Dermis blood vessel endothelial cell (primary cell): ENCODE measurements around the gene HDAC6. TPM values are rescaled to one million over a fixed set of nuclear protein-coding genes. Genes with fewer than 3 reads are reported as not detected.
A peak's percentile ranks its signal among the peaks of the same experiment; 100 is the strongest.

ENCODE experiments used
- DNase-seq: peaks from one replicate; pipeline ENCODE4 v3.0.0; 2010
- total RNA-seq: library from RNA; depleted of rRNA; stranded (reverse); fragments of >200 nt; gene quantifications from 2 replicates; pipeline ENCODE4 v1.2.3, GENCODE V29; 2014

The HDAC6 gene
- total RNA-seq: 37.3 and 42.8 TPM in 2 replicates

DNA sequence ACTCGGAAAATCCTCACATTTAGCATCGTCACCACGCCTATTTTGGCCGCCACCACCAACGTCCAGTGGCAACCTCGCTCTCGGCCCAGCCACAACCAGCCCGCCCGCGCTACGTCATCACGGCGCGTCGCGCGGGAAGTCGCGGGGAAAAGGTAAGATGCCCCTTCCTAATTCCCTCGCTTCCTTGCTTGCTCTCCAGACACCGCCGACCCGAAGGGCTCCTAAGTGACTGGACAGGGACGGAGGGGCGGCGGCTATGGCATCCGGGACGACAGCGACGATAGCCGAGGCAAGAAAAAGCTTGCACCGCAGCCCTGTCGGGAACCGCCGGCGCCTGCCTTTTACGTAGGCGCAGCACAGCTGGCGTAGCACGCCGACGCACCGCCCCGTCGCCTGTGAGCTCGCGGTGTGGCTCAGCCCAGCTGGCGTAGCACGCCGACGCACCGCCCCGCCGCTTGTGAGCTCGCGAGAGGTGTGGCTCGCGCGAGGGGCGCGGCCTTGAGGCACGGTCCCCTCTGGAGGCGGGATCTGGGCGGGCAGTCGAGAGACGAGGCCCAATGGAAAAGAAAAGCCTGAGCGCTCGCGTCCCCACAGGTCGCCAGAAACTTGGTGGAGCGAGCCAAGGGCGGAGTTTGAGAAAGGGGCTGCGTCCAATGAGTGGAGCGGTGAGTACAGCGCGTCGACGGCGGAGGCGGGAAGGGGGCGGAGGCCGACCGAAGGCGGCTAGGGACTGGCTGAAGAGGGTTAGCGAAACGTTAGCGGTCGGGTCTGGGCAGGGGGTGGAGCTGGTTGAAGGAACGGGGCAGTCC lies at the start of gene HDAC6:
HDAC6 (plus strand) TSS at position 788 of the 809 bp plus-strand sequence. CDS start 626 bp downstream, outside the sequence.
- DNase-seq: peak; percentile 98

DNA sequence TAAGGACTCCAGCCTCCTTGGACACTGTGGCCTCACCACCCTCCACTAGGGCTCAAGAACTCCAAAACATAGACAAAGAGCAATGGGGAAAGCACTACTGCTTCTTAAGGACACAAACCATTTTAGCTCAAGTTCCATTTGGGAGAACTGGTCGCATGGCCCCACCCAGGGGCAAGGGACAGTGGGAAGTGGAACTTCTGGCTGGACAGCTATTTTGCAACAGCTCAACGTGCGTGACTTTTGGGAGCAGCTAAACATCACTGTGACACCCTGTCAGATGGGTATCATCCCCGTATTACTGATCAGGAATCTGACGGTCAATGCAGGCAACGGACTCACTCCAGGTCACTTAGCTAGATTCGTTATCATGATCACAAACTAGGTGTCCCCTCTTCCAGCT lies 49.4 kb upstream of the HDAC6 start:
- no peak for DNase-seq

DNA sequence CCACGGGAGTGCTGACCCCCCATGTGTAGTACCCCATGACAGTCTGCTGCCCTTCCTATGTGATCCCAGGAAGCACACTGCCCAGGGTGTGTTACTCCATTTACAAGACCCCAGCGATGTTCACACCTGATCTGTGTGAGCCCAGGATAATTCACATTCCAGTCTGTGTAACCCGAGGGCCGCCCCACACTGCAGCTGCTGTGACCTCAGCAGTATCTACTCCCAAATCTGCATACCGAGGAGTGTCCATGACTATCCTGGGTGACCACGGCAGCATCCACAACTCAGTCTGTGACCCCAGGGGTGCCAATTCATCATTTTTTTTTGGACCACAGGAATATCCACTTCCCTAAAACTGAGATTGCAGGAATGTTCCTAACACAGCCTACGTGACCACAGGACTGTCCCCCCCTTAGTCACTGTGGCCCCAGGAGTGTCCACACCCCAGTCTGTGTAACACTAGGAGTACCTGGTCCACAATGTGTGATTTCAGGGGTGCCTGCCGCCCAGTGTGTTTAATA lies 48.1 kb upstream of the HDAC6 start:
- DNase-seq: no peak

DNA sequence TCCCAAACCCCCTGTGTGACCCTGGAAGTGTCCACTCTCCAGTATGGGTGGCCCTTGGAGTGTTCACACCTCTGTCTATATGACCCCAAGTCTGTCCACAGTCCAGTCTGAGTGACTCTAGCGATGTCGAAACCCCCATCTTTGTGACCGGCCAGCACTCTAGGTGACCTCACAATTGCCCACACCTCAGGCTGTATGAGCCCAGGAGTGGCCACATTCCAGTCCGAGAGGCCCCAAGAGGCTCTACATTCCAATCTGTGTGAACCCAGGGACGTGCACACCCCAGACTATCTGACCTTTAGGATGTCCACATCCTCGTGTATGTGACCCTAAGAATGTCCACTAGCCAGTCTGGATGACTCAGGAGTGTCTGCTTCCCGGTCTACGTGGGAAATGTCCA lies 47.6 kb upstream of the HDAC6 start:
- DNase-seq: no peak

DNA sequence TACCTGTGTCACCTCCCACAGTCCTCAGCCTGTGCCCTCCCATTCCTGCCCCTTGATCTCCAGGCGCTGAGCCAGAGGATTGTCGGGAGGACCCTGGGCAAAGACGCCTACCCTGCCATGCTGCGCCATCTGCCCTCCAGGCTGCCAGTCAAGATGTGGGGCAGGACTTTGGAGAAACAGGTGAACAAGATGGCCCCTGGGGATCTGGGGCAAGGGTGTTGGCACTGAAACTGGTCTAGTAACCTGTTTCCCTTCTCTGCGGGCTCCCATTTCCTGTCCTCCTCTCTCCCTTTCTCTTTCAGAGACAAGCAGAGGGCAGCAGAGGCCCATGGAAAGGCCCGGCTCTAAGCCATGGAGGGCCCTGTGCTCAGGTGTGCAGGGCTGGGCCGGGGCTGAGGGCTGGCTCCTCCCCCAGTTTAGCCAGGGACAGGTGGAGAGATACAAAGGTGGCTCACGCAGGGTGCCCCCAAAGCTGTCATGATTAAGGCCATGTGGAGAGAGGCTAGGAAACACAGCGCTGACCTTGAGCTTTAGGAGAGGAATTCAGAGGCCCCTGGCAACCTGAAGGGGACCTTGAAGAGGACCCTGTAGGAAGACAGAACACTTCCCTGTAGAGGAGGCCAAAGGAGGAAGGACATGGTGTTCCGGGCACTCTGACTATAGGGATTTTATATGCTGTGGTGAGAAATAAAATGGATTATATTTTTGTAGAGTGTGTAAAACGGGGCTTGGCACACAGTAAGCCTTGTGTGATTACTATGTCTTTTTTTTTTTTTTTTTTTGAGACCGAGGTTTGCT lies 40.0 kb upstream of the HDAC6 start, which contains the start of gene GLOD5:
GLOD5 (plus strand) TSS at position 74 of the 798 bp plus-strand sequence; CDS start at position 118, 44 bp downstream.
- peak; percentile 2 for DNase-seq

- no peak for DNase-seq
Observed at GRCh38 chrX:48769230-48769629, 32.6 kb upstream of the HDAC6 start.

- DNase-seq: no peak
Observed at GRCh38 chrX:48770296-48770695, 31.6 kb upstream of the HDAC6 start.

DNA sequence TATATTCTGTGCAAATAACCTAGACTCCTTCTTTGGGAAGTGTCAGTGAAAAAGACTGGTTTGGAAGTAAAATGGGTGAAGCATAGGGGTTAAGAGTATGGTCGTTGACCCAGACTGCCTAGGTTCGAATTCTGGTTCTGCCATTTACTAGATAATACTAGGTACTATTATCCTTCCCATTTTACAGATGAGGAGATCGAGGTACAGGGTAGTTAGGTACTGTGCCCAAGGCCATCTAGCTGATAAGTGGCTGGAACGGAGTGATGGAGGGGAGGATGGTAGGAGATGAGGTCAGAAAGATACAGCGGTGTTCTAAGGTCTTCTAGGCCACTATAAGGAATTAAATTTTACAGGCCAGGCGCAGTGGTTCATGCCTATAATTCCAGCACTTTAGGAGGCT lies 29.3 kb upstream of the HDAC6 start:
- no peak for DNase-seq

GRCh38 chrX:48776818-48777439 lies 24.9 kb upstream of the HDAC6 start:
- DNase-seq: no peak

DNA sequence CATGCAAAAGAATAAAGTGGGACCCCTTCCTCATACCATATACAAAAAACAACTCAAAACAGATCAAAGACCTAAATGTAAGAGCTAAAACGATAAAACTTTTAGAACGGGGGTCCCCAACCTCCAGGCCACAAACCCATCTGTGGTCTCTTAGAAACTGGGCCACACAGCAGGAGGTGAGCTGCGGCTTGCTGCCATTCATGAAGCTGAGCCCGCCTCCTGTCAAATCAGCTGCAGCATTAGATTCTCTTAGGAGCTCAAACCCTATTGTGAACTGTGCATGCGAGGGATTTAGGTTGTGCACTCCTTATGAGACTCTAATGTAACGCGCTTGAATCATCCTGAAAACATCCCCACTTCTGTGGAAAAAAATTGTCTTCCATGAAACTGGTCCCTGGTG lies 22.5 kb upstream of the HDAC6 start:
- no peak for DNase-seq

GRCh38 chrX:48781705-48782104 lies 20.2 kb upstream of the HDAC6 start:
- DNase-seq: no peak

- DNase-seq: no peak
Observed at GRCh38 chrX:48782216-48782615, 19.7 kb upstream of the HDAC6 start.

DNA sequence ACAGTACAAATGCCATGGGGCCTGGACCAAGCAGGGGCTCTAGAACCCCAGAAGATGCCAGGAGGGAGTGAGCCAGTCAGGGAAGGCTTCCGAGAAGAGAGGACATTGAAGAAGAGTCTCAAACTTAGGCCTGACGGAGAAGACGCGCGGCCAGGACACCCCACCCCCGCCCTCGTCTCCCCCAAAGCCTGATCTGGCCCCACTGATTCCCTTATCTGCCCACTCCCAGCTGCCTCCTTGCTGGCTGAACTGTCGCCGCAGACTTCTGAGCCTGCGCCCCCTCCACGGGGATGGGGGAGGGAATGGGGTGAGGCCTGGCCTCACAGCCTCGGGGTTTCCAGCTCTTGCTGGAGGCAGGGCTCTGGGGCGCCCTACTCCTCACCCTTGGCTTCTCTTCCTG lies 19.1 kb upstream of the HDAC6 start:
- no peak for DNase-seq

DNA sequence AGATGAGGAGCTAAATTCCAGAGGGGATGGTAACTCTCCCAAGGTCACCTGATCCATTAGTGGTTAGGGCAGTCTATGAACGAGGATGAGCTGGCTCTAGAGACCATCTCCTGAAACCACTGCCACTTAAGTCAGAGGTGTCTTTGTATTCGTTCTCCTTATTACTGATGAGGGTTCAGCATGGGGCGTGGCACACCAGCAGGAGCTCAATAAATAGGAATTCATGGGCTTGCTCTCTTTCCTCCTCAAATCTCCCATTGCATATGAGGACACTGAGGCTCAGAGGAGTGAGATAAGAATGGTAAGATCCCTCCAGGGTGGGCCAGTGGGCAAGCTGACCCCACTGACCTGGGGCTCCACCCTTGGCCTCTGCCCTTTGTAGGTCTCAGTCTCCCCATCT lies 17.1 kb upstream of the HDAC6 start:
- DNase-seq: no peak

GRCh38 chrX:48785186-48785539 lies 16.7 kb upstream of the HDAC6 start:
- DNase-seq: no peak

DNA sequence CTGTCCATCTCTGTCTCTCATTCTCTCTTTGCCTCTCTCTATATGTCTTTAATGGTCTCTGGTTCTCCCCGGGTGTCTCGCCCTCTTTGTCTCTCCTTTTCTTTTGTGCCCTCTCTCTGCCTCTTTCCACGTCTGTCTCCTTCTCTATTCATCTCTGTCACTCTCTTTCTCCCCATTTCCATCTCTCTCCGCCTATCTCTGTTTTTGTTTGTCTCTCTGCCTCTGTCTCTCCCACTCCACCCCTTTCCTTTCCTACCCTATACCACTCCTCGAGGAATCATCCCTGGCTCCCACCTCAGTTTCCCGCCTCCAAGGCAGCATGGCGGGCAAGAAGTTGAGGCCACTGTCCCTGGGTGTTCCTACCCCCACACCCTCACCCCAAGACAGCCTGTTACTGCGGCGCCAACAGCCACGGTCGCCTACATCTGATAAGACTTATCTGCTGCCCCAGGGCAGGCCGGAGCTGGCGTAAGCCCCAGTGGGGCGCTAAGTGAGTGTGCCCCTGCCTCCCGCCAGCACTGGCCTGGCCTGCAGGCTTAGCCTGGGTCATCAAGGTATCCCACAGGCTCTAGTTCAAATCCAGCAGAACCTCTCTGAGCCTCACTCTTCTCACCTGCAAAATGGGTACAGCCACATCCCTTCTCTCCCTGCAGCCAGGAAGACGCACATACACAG lies 16.2 kb upstream of the HDAC6 start:
- no peak for DNase-seq

- DNase-seq: no peak
Observed at GRCh38 chrX:48786341-48786800, 15.5 kb upstream of the HDAC6 start, which contains the start of gene GATA1. Gene GATA1, plus strand, starts transcription at chrX:48786590. Its CDS starts 4,520 bp downstream, at chrX:48791110.

GRCh38 chrX:48786825-48787504 lies 14.9 kb upstream of the HDAC6 start:
- no peak for DNase-seq

- DNase-seq: no peak
Observed at GRCh38 chrX:48787505-48788443, 14.1 kb upstream of the HDAC6 start.
